Esophagus squamous epithelium (tissue), 5 donors: ENCODE results near the gene LPO. TPM values are rescaled to one million over a fixed set of nuclear protein-coding genes. Genes with fewer than 3 reads are reported as not detected.

Experiments
- DNase-seq: peaks from one replicate; lab custom pipeline; 2025; lab: John Stamatoyannopoulos, UW
- H3K27ac ChIP-seq, 4 donors: fragments of 200-600 bp; sonication (generic); one replicate each; pipeline ENCODE4 v1.5.1; 2016 to 2019; ENCODE audit warnings: mild to moderate bottlenecking in 1 of 4
- H3K27me3 ChIP-seq, 4 donors: fragments of 200-600 bp; sonication (generic); 1 replicate in 3 of 4; 2 replicates in 1 of 4; pipeline versions ENCODE4 v1.5.1 to v1.6.0; 2017 to 2021; ENCODE audit warnings: antibody characterized with exemption in 1 of 4
- H3K36me3 ChIP-seq, 3 donors: fragments of 200-600 bp; sonication (generic); one replicate each; pipeline ENCODE4 v1.5.1; 2016 to 2019
- H3K4me1 ChIP-seq, 3 donors: fragments of 200-600 bp; sonication (generic); one replicate each; pipeline ENCODE4 v1.5.1; 2017 to 2019
- H3K4me3 ChIP-seq, 4 donors: fragments of 200-600 bp; sonication (generic); 1 replicate in 3 of 4; 2 replicates in 1 of 4; pipeline ENCODE4 v1.5.1; 2016 to 2019; ENCODE audit warnings: mild to moderate bottlenecking in 2 of 4, moderate library complexity in 1 of 4
- H3K9me3 ChIP-seq, 3 donors: fragments of 200-600 bp; sonication (generic); one replicate each; pipeline ENCODE4 v1.5.1; 2016 to 2019
- CTCF ChIP-seq, 6 experiments: fragments of 450-650 bp in 4 of 6; fragments of 200-600 bp in 2 of 6; sonication (generic) in 2 of 6; IDR thresholded peaks; one replicate each; pipeline ENCODE4 v1.5.1; 2016 to 2019; ENCODE audit warnings: antibody characterized with exemption in 6 of 6, mild to moderate bottlenecking in 4 of 6, moderate library complexity in 4 of 6
- POLR2A ChIP-seq, 4 donors: fragments of 450-650 bp; IDR thresholded peaks; one replicate each; pipeline ENCODE4 v1.6.1; 2017; ENCODE audit warnings: antibody characterized with exemption in 4 of 4, mild to moderate bottlenecking in 4 of 4, moderate library complexity in 3 of 4
- WGBS, 2 donors: methylation state at CpG; one replicate each; pipeline ENCODE4 v1.1.5; 2018; 5-methylcytosine and 5-hydroxymethylcytosine counted together
- intact Hi-C: fragments of 100-400 bp; cut with DNase I; formaldehyde crosslinking; loops from one replicate; pipeline ENCODE4 v1.15.0; 2022
- total RNA-seq, 4 donors: library from RNA; depleted of rRNA; stranded (reverse); fragments of >200 nt; gene quantifications; one replicate each; pipeline ENCODE4 v1.1.0, GENCODE V29; 2016
- donor health status: DM: yes; HTN: yes; CAD: no.

Gene LPO
- total RNA-seq, 4 donors from 2014 or later = 0.27 to 2.5 TPM; not detected in 2

GRCh38 chr17:58291246-58291645 is 52.9 kb downstream of the LPO start:
- no peak for DNase-seq

GRCh38 chr17:58294034-58294433 is 55.6 kb downstream of the LPO start:
- peaks cover 0 to 32% (median 2%) of the 10 kb centered on the region in 4 donors for H3K27me3 ChIP-seq
- TF ChIP-seq CTCF (IDR thresholded peaks at IDR 0.05) = no peak
- TF ChIP-seq POLR2A (IDR thresholded peaks at IDR 0.05) = no peak
- H3K27ac ChIP-seq = no peak overlapping the region
- H3K36me3 ChIP-seq = no peaks in the 10 kb centered on the region
- DNase-seq = no peak
- no peak overlapping the region for H3K4me3 ChIP-seq
- H3K4me1 ChIP-seq = no peaks in the 10 kb centered on the region
- intact Hi-C loops = no loop called here
- WGBS, 2 donors = 75 to 100% methylated on average over 1 of the region's 1 CpG
- H3K9me3 ChIP-seq = no peaks in the 10 kb centered on the region

More at GRCh38 chr17:58291246-58291645, 52.9 kb downstream of the LPO start:
- H3K27ac ChIP-seq = no peak overlapping the region
- 64 to 68% methylated on average over 5 of the region's 5 CpGs for WGBS, 2 donors
- no peaks in the 10 kb centered on the region for H3K9me3 ChIP-seq
- TF ChIP-seq CTCF (IDR thresholded peaks at IDR 0.05) (no peak), POLR2A (IDR thresholded peaks at IDR 0.05) (no peak)
- H3K4me3 ChIP-seq = no peak overlapping the region
- H3K4me1 ChIP-seq = no peaks in the 10 kb centered on the region
- H3K36me3 ChIP-seq = no peaks in the 10 kb centered on the region
- intact Hi-C loops = no loop called here
- peaks cover 0 to 50% (median 2%) of the 10 kb centered on the region in 4 donors for H3K27me3 ChIP-seq

GRCh38 chr17:58300336-58300735 is 62.0 kb downstream of the LPO start:
- peaks cover 0 to 3% (median 0%) of the 10 kb centered on the region in 4 donors for H3K27me3 ChIP-seq
- H3K36me3 ChIP-seq = no peaks in the 10 kb centered on the region
- intact Hi-C loops = no loop called here
- H3K27ac ChIP-seq = no peak overlapping the region
- no peak for DNase-seq
- WGBS, 2 donors = 72 to 90% methylated on average over 5 to 6 of the region's 6 CpGs
- no peaks in the 10 kb centered on the region for H3K9me3 ChIP-seq
- no peak overlapping the region for H3K4me3 ChIP-seq
- H3K4me1 ChIP-seq = no peaks in the 10 kb centered on the region
- TF ChIP-seq CTCF (IDR thresholded peaks at IDR 0.05) (no peak), POLR2A (IDR thresholded peaks at IDR 0.05) (no peak)

GRCh38 chr17:58301504-58302150 is 63.2 kb downstream of the LPO start:
- Histone ChIP-seq H3K4me1 (no peaks in the 10 kb centered on the region), H3K4me3 (no peak overlapping the region), H3K9me3 (no peaks in the 10 kb centered on the region), H3K27ac (no peak overlapping the region), H3K27me3 (peaks cover 0 to 3% (median 0%) of the 10 kb centered on the region in 4 donors), H3K36me3 (no peaks in the 10 kb centered on the region)
- no peak for DNase-seq
- TF ChIP-seq POLR2A (IDR thresholded peaks at IDR 0.05) (no peak), CTCF (IDR thresholded peaks at IDR 0.05) (no peak)
- 83 to 90% methylated on average over 13 to 16 of the region's 16 CpGs for WGBS, 2 donors
- intact Hi-C loops = no loop called here

GRCh38 chr17:58302171-58302918 is 64.0 kb downstream of the LPO start:
- WGBS, 2 donors = 80 to 83% methylated on average over 1 to 7 of the region's 9 CpGs
- H3K4me3 ChIP-seq = no peak overlapping the region
- TF ChIP-seq CTCF (IDR thresholded peaks at IDR 0.05) = no peak
- TF ChIP-seq POLR2A (IDR thresholded peaks at IDR 0.05) = no peak
- H3K4me1 ChIP-seq = no peaks in the 10 kb centered on the region
- no peak for DNase-seq
- peaks cover 0 to 3% (median 0%) of the 10 kb centered on the region in 4 donors for H3K27me3 ChIP-seq
- H3K36me3 ChIP-seq = no peaks in the 10 kb centered on the region
- intact Hi-C loops = no loop called here
- no peak overlapping the region for H3K27ac ChIP-seq
- no peaks in the 10 kb centered on the region for H3K9me3 ChIP-seq
